Activated naive CD4-positive, alpha-beta T cell treated with anti-CD3 and anti-CD28 coated beads, Interleukin-2, amount 50 U/mL, for 24 hours (primary cell): Measurements from ENCODE around the gene PPA1.
"Not testable (repeated sequence)": the region's sequence is repeated elsewhere in the genome, so short reads cannot be mapped to it uniquely, and the experiment has no call there.

Experiments
- H3K27ac Mint-ChIP-seq: one replicate; pipeline ENCODE4 v1.8.0; 2021; ENCODE audit warnings: mild to moderate bottlenecking, mixed read lengths
- H3K27me3 Mint-ChIP-seq: one replicate; pipeline ENCODE4 v1.8.0; 2021; ENCODE audit warnings: mixed read lengths
- H3K36me3 Mint-ChIP-seq: one replicate; pipeline ENCODE4 v1.8.0; 2021; ENCODE audit warnings: mixed read lengths
- H3K4me1 Mint-ChIP-seq: one replicate; pipeline ENCODE4 v1.8.0; 2021; ENCODE audit warnings: mixed read lengths
- H3K4me3 Mint-ChIP-seq: one replicate; pipeline ENCODE4 v1.8.0; 2021; ENCODE audit warnings: mild to moderate bottlenecking, mixed read lengths
- H3K9me3 Mint-ChIP-seq: one replicate; pipeline ENCODE4 v1.8.0; 2021; ENCODE audit warnings: mixed read lengths

The PPA1 gene

GRCh38 chr10:70169649-70170364 lies 63.4 kb downstream of the PPA1 start:
- H3K4me1 Mint-ChIP-seq: peaks cover 64% of the 10 kb centered on the region
- H3K36me3 Mint-ChIP-seq: peaks cover 6% of the 10 kb centered on the region
- H3K4me3 Mint-ChIP-seq: peak overlapping the region; percentile 93
- no peaks in the 10 kb centered on the region for H3K9me3 Mint-ChIP-seq
- H3K27ac Mint-ChIP-seq: peak overlapping the region; percentile 91
- no peaks in the 10 kb centered on the region for H3K27me3 Mint-ChIP-seq

- peak overlapping the region; percentile 93 for H3K4me3 Mint-ChIP-seq
- H3K27me3 Mint-ChIP-seq: no peaks in the 10 kb centered on the region
- peaks cover 8% of the 10 kb centered on the region for H3K36me3 Mint-ChIP-seq
- peaks cover 61% of the 10 kb centered on the region for H3K4me1 Mint-ChIP-seq
- H3K9me3 Mint-ChIP-seq: no peaks in the 10 kb centered on the region
- H3K27ac Mint-ChIP-seq: peak overlapping the region; percentile 91
Observed at GRCh38 chr10:70169011-70169410, 64.2 kb downstream of the PPA1 start.

- H3K27me3 Mint-ChIP-seq: no peaks in the 10 kb centered on the region
- peaks cover 14% of the 10 kb centered on the region for H3K36me3 Mint-ChIP-seq
- H3K4me1 Mint-ChIP-seq: peaks cover 70% of the 10 kb centered on the region
- H3K4me3 Mint-ChIP-seq: peak overlapping the region; percentile 56
- peak overlapping the region; percentile 59 for H3K27ac Mint-ChIP-seq
- no peaks in the 10 kb centered on the region for H3K9me3 Mint-ChIP-seq
Observed at GRCh38 chr10:70167246-70167645, 66.0 kb downstream of the PPA1 start.

- Mint-ChIP-seq H3K27me3 (no peaks in the 10 kb centered on the region), H3K4me1 (peaks cover 75% of the 10 kb centered on the region), H3K9me3 (no peaks in the 10 kb centered on the region), H3K4me3 (peak overlapping the region; percentile 11), H3K36me3 (peaks cover 22% of the 10 kb centered on the region), H3K27ac (peak overlapping the region; percentile 35)
Observed at GRCh38 chr10:70166394-70166793, 66.8 kb downstream of the PPA1 start.

GRCh38 chr10:70164163-70164562 lies 69.1 kb downstream of the PPA1 start:
- Mint-ChIP-seq H3K4me3 (peak overlapping the region; percentile 60), H3K36me3 (peaks cover 32% of the 10 kb centered on the region), H3K27ac (peak overlapping the region; percentile 43)

GRCh38 chr10:70163448-70163847 lies 69.8 kb downstream of the PPA1 start:
- peak overlapping the region; percentile 43 for H3K27ac Mint-ChIP-seq
- H3K36me3 Mint-ChIP-seq: peaks cover 33% of the 10 kb centered on the region
- peaks cover 80% of the 10 kb centered on the region for H3K4me1 Mint-ChIP-seq
- H3K4me3 Mint-ChIP-seq: peak overlapping the region; percentile 60
- H3K9me3 Mint-ChIP-seq: no peaks in the 10 kb centered on the region
- H3K27me3 Mint-ChIP-seq: no peaks in the 10 kb centered on the region

More at GRCh38 chr10:70164163-70164562, 69.1 kb downstream of the PPA1 start:
- H3K4me1 Mint-ChIP-seq: peaks cover 87% of the 10 kb centered on the region
- H3K27me3 Mint-ChIP-seq: no peaks in the 10 kb centered on the region
- no peaks in the 10 kb centered on the region for H3K9me3 Mint-ChIP-seq

GRCh38 chr10:70162892-70163201 lies 70.4 kb downstream of the PPA1 start:
- Mint-ChIP-seq H3K4me1 (peaks cover 74% of the 10 kb centered on the region), H3K9me3 (no peaks in the 10 kb centered on the region), H3K36me3 (peaks cover 34% of the 10 kb centered on the region), H3K27ac (peak overlapping the region; percentile 57), H3K4me3 (peak overlapping the region; percentile 60), H3K27me3 (no peaks in the 10 kb centered on the region)

GRCh38 chr10:70162151-70162891 lies 70.9 kb downstream of the PPA1 start:
- Mint-ChIP-seq H3K4me1 (peaks cover 71% of the 10 kb centered on the region), H3K27ac (peak overlapping the region; percentile 94)

GRCh38 chr10:70160798-70161197 lies 72.4 kb downstream of the PPA1 start:
- no peaks in the 10 kb centered on the region for H3K27me3 Mint-ChIP-seq

More at GRCh38 chr10:70162151-70162891, 70.9 kb downstream of the PPA1 start:
- H3K4me3 Mint-ChIP-seq: peak overlapping the region; percentile 60
- no peaks in the 10 kb centered on the region for H3K27me3 Mint-ChIP-seq
- no peaks in the 10 kb centered on the region for H3K9me3 Mint-ChIP-seq
- peaks cover 38% of the 10 kb centered on the region for H3K36me3 Mint-ChIP-seq

GRCh38 chr10:70159366-70159765 lies 73.9 kb downstream of the PPA1 start:
- H3K4me3 Mint-ChIP-seq, H3K9me3 Mint-ChIP-seq, H3K27ac Mint-ChIP-seq, H3K27me3 Mint-ChIP-seq: not testable (repeated sequence)
- Mint-ChIP-seq H3K4me1 (peaks cover 67% of the 10 kb centered on the region), H3K36me3 (peaks cover 50% of the 10 kb centered on the region)

More at GRCh38 chr10:70160798-70161197, 72.4 kb downstream of the PPA1 start:
- Mint-ChIP-seq H3K4me1 (peaks cover 65% of the 10 kb centered on the region), H3K36me3 (peaks cover 43% of the 10 kb centered on the region), H3K9me3 (no peaks in the 10 kb centered on the region), H3K4me3 (peak overlapping the region; percentile 60), H3K27ac (peak overlapping the region; percentile 94)

GRCh38 chr10:70158113-70158512 lies 75.1 kb downstream of the PPA1 start:
- Mint-ChIP-seq H3K27me3 (no peaks in the 10 kb centered on the region), H3K36me3 (peaks cover 44% of the 10 kb centered on the region), H3K4me3 (no peak overlapping the region), H3K27ac (no peak overlapping the region), H3K4me1 (peaks cover 58% of the 10 kb centered on the region), H3K9me3 (no peaks in the 10 kb centered on the region)

- Mint-ChIP-seq H3K27me3 (no peaks in the 10 kb centered on the region), H3K9me3 (no peaks in the 10 kb centered on the region), H3K4me3 (no peak overlapping the region), H3K36me3 (peaks cover 36% of the 10 kb centered on the region), H3K27ac (peak overlapping the region; percentile 62), H3K4me1 (peaks cover 34% of the 10 kb centered on the region)
Observed at GRCh38 chr10:70155255-70155838, 77.9 kb downstream of the PPA1 start.
